Effector memory CD4-positive, alpha-beta T cell (primary cell): ENCODE data around the gene YBEY.
A peak's percentile ranks its signal among the peaks of the same experiment; 100 is the strongest.

Experiments used
- DNase-seq, 3 donors: peaks; one replicate each; pipeline ENCODE4 v3.0.0-alpha.2; 2020
- H3K27ac ChIP-seq: 2 replicates; pipeline ENCODE4 v1.7.0; 2013; ENCODE audit warnings: mild to moderate bottlenecking, low read length, moderate library complexity; ENCODE audit not compliant: insufficient read depth, poor library complexity, severe bottlenecking
- H3K27me3 ChIP-seq: replicated peaks from 2 replicates; pipeline ENCODE4 v1.7.0; 2013; ENCODE audit warnings: mild to moderate bottlenecking, low read length; ENCODE audit not compliant: insufficient read depth, control insufficient read depth, poor library complexity, severe bottlenecking
- H3K36me3 ChIP-seq: 2 replicates; pipeline ENCODE4 v1.7.0; 2013; ENCODE audit warnings: mild to moderate bottlenecking, low read length, moderate library complexity; ENCODE audit not compliant: control insufficient read depth, insufficient read depth
- H3K4me1 ChIP-seq: 2 replicates; pipeline ENCODE4 v1.7.0; 2013; ENCODE audit warnings: low read length, mild to moderate bottlenecking; ENCODE audit not compliant: control insufficient read depth, insufficient read depth, poor library complexity, severe bottlenecking
- H3K4me3 ChIP-seq: 2 replicates; pipeline ENCODE4 v1.7.0; 2013; ENCODE audit warnings: low read length, low read depth, mild to moderate bottlenecking; ENCODE audit not compliant: insufficient read depth, poor library complexity, severe bottlenecking
- H3K9me3 ChIP-seq: 2 replicates; pipeline ENCODE4 v1.7.0; 2013; ENCODE audit warnings: mild to moderate bottlenecking, low read length, moderate library complexity; ENCODE audit not compliant: control insufficient read depth

YBEY gene

DNA sequence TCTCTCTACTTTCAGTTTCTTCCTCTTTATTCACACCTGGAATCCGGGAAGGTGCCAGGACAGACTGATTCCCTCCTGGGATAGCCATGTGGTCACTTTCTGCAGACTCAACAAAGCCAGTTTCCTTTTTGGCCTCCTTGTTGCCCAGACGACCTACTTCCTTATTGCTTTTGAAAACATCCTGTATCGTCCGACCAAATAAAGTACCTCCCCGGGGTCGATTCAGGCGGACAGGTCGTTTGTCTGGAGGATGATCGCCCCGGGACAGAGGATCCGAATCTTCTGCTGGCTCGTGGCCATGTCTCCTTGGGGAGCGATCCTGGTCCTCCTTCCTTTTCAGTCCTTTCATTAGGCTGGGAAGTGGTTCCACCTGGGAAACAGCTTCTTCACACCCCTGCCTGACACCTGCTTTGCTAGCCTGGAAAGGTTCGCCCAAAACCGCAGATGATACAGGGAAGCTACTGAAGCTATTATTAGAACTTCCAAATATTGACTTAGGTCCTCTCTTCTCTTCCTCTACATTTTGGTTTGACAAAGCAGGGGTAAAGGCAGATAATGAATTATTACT lies 2.0 kb upstream of the YBEY start:
- no peaks in the 10 kb centered on the region for H3K9me3 ChIP-seq
- H3K36me3 ChIP-seq = peaks cover 25% of the 10 kb centered on the region
- DNase-seq = no peak
- H3K4me1 ChIP-seq = peaks cover 23% of the 10 kb centered on the region
- H3K27me3 ChIP-seq = no peaks in the 10 kb centered on the region
- H3K27ac ChIP-seq = no peak overlapping the region
- no peak overlapping the region for H3K4me3 ChIP-seq

DNA sequence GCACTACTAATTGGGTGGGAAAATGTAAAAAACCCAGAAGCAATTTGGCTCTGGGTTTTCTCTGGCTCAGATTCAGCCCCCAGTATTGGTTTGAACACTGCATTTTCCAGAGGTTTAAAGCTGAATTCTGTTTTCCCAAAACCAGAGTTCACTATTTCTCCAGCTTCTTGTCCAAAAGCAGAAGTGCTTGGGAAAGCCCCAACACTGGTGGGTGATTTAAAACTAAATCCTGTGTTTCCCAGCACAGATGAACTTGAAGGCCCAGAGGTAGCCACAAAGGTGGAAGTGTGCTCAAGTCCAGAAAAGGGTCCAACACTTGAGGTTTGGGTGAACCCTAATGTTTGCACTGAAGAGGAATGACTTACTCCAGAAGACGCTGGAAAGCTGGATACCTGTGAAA lies 1.4 kb upstream of the YBEY start:
- Histone ChIP-seq H3K4me1 (peaks cover 23% of the 10 kb centered on the region), H3K27ac (no peak overlapping the region), H3K27me3 (no peaks in the 10 kb centered on the region), H3K36me3 (peaks cover 19% of the 10 kb centered on the region), H3K4me3 (peak overlapping the region; percentile 91), H3K9me3 (no peaks in the 10 kb centered on the region)
- DNase-seq = no peak

DNA sequence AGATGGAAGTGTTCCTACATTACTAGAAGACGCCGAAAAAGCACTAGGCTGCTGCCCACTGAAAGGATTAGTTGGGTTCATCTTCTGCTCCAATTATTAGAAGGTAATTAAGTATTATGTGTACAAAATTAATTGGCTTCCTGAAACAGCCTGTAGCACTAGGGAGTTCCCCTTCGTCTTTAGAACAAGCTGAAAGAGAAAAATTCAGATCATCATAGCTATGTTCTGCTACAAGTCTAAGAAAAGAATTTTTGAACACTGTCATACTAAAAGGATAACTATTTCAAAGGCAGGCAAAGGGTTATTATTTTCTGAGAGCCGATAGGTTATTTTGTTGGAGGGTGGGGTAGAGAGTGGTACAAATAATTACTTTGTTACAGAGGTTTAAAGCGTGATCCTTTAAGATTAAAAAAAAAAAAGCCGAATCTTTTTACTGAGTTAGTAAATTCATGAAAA lies 908 bp upstream of the YBEY start, which contains the start of gene MCM3AP:
MCM3AP (minus strand) TSS at position 406 of the 456 bp plus-strand sequence; CDS start at position 81, 325 bp downstream.
- Histone ChIP-seq H3K9me3 (no peaks in the 10 kb centered on the region), H3K4me3 (peak within 1 kb of the TSS; percentile 91), H3K36me3 (peaks cover 14% of the 10 kb centered on the region), H3K4me1 (peaks cover 23% of the 10 kb centered on the region), H3K27me3 (no peaks in the 10 kb centered on the region), H3K27ac (peak within 1 kb of the TSS; percentile 84)
- DNase-seq = no peak

DNA sequence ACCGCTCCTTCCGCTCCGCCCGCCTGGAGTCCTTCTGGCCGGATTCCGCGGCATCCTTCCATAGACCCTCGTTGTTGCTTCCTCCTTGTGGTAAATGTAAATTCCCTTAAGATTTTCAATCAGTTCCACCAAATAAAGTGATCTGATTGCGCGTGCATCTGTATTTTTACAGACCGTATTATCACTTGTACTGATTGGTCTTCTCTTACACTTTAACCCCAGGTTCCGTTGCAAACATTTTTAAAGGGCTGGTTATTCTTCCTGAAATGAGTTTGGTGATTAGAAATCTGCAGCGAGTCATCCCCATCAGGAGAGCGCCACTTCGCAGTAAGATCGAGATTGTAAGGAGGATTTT lies 483 bp downstream of the YBEY start:
- peak overlapping the region; percentile 84 for H3K27ac ChIP-seq
- peaks cover 23% of the 10 kb centered on the region for H3K4me1 ChIP-seq
- peak overlapping the region; percentile 91 for H3K4me3 ChIP-seq
- H3K27me3 ChIP-seq = no peaks in the 10 kb centered on the region
- H3K9me3 ChIP-seq = no peaks in the 10 kb centered on the region
- H3K36me3 ChIP-seq = peaks cover 6% of the 10 kb centered on the region
- DNase-seq = no peak

DNA sequence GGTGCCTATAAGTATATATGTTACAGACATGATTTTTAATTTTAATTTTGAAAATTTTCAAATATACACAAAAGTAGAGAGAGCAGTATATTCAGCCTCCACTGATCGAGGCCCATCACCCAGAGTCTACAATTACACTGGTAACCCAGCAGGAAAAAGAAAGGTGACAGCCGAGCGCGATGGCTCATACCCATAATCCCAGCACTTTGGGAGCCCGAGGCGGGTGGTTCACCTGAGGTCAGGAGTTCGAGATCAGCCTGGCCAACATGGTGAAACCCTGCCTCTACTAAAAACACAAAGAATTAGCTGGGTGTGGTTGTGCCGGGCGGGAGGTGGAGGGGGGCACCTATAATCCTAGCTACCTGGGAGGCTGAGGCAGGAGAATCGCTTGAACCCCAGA lies 1.4 kb downstream of the YBEY start:
- Histone ChIP-seq H3K4me1 (peaks cover 19% of the 10 kb centered on the region), H3K27me3 (no peaks in the 10 kb centered on the region), H3K27ac (no peak overlapping the region), H3K4me3 (no peak overlapping the region), H3K36me3 (peaks cover 11% of the 10 kb centered on the region), H3K9me3 (no peaks in the 10 kb centered on the region)
- DNase-seq = no peak

DNA sequence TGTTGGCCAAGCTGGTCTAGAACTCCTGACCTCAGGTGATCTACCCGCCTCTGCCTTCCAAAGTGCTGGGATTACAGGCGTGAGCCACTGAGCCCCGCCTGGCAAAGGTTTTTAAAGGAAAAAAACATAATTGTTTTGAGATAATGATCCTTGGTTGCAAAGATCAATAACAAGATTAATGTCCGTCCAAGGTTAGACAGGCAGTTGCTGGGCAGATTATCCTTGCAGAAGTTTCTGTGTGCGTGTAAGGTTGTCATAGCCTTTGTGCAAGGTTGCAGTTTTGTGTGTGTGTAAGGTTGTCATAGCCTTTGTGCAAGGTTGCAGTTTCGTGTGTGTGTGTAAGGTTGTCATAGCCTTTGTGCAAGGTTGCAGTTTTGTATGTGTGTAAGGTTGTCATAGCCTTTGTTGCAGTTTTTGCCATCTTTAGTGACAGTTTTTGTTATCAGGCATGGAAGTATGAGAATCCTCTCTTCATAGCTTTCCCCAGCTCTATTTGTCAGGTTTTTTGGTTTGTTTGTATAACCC lies 3.6 kb downstream of the YBEY start:
- H3K4me3 ChIP-seq = no peak overlapping the region
- peaks cover 5% of the 10 kb centered on the region for H3K4me1 ChIP-seq
- H3K9me3 ChIP-seq = no peaks in the 10 kb centered on the region
- H3K27me3 ChIP-seq = no peaks in the 10 kb centered on the region
- no peak for DNase-seq
- peaks cover 5% of the 10 kb centered on the region for H3K36me3 ChIP-seq
- no peak overlapping the region for H3K27ac ChIP-seq

DNA sequence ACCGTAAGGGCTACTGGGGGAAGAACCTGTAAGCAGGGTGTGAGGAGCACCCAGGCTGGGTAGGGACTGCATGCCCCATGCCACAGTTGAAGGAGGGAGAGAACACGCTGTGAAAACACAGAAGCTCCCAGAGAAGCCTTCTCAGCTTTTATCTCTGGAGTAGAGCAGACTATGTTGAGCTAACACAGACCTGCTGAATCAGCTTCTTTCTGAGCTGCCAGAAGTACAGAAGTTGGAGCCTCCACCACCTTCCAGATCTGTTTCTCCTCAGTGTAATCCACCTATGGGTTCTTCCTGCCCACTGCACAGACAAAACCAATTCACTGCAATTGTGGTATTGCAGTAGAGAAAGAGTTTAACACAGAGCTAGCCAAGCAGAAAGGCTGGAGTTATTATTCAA lies 5.4 kb downstream of the YBEY start:
- no peaks in the 10 kb centered on the region for H3K9me3 ChIP-seq
- H3K36me3 ChIP-seq = peaks cover 5% of the 10 kb centered on the region
- peaks cover 6% of the 10 kb centered on the region for H3K4me1 ChIP-seq
- no peak for DNase-seq
- H3K27me3 ChIP-seq = no peaks in the 10 kb centered on the region
- H3K4me3 ChIP-seq = no peak overlapping the region
- H3K27ac ChIP-seq = no peak overlapping the region

DNA sequence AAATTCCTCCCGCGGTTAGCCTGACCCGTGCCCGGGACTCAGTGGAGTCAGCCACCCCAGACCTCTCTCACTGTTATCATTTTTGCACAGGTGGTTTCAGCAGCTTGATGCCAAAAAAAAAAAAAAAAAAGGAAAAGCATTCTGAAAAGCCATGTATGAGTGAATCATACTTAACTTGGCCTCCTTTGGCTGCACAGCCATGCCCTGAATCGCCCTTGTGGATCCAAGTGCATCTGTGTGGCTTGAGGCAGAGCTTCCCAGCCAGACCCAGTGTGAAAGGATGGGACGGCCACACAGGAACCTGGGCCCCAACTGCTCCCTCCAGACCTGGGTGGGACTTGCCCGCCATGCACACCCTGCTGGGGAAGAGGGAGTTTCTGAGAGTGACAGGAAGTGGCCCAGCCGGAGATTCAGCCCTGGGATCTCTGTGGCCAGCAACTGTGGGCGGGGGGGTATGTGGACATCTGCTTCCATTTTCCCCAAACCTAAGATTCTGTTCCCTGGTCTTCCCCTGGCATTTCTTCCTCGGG lies 8.6 kb downstream of the YBEY start:
- H3K27me3 ChIP-seq = no peaks in the 10 kb centered on the region
- no peak for DNase-seq

DNA sequence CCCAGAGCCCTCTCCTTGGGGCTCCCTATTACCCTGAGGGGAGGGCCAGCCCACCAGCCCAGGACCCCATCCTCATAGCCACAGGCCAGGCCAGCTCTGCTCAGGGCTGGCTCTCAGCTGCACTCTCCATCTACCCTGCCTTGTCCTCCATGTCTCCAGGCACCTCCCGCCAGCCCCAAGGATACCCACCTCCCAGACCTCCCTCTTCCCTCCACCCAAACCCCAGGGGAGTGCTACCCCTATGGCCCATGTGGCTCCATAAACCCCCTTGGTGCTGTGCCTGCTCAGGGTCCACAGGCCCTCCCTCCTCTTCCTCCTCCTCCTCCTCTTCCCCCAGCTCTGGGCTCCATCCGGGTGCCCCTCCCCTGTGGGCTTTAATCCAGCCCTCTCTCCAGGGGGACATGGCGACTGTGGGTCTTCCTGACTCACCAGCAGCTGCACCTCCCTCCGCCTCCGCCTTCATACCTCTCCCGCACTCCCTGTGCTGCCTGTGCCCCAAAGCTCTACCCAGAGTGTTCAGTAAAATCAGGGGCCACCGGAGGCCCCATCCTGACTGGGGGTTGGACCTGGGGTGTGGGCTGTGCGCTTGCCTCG lies 9.1 kb downstream of the YBEY start:
- peaks cover 5% of the 10 kb centered on the region for H3K36me3 ChIP-seq
- no peak overlapping the region for H3K27ac ChIP-seq
- DNase-seq = no peak
- peaks cover 15% of the 10 kb centered on the region for H3K4me1 ChIP-seq
- no peak overlapping the region for H3K4me3 ChIP-seq
- no peaks in the 10 kb centered on the region for H3K27me3 ChIP-seq
- H3K9me3 ChIP-seq = no peaks in the 10 kb centered on the region

More for the DNA sequence above, 8.6 kb downstream of the YBEY start:
- Histone ChIP-seq H3K9me3 (no peaks in the 10 kb centered on the region), H3K4me3 (no peak overlapping the region), H3K27ac (no peak overlapping the region), H3K4me1 (peaks cover 15% of the 10 kb centered on the region), H3K36me3 (peaks cover 5% of the 10 kb centered on the region)

DNA sequence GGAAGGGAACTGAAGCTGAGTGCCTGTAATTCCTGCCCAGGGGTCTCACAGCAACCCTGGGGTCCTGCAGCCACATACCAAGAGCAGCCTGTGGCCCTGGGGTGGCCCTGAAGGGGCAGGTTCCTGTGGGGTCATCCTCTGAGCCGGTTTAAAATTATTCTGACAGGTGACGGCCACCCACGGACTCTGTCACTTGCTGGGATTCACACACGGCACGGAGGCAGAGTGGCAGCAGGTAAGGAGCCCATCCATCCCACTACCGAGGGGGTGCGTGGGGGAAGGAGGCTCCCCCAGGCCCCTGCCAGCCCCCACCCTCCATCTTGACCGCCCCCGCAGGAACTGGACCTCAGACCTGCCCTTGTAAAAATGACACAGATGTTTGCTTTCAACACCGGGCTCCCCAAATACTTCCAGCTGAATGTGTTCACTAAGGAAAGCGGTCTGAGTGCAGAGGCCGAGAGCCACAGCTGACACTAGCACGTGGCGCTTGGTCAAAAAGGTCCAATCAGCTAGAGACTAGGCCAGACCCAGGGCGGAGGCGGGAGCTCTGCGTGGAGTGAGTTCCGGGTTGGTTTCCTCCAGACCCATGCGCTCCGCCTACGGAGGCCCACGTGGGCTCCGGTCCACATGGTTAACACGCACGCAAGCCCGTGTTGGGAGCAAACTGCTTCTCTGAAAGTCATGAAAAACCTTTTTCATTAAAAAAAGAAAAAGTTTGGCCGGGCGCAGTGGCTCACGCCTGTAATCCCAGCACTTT lies 10.0 kb downstream of the YBEY start:
- Histone ChIP-seq H3K4me3 (no peak overlapping the region), H3K9me3 (no peaks in the 10 kb centered on the region), H3K27me3 (no peaks in the 10 kb centered on the region), H3K4me1 (peaks cover 15% of the 10 kb centered on the region), H3K36me3 (peaks cover 5% of the 10 kb centered on the region), H3K27ac (peak overlapping the region; percentile 18)
- DNase-seq = peak in 1 of 3 donors; percentile 32
